IPS-18a (cell line): ENCODE results near the gene TSPAN3.

Experiments
- H3K27ac ChIP-seq: one replicate; pipeline ENCODE4 v1.5.1; 2013; ENCODE audit warnings: low read length
- H3K27me3 ChIP-seq: one replicate; pipeline ENCODE4 v1.6.1; 2013; ENCODE audit warnings: mild to moderate bottlenecking, low read length; ENCODE audit not compliant: control insufficient read depth, insufficient read depth
- H3K36me3 ChIP-seq: one replicate; pipeline ENCODE4 v1.6.1; 2013; ENCODE audit warnings: low read depth, low read length; ENCODE audit not compliant: control insufficient read depth
- H3K4me1 ChIP-seq: one replicate; pipeline ENCODE4 v1.6.1; 2013; ENCODE audit warnings: low read depth, low read length; ENCODE audit not compliant: control insufficient read depth
- H3K4me3 ChIP-seq: one replicate; pipeline ENCODE4 v1.5.1; 2013; ENCODE audit warnings: low read length
- H3K9ac ChIP-seq: one replicate; pipeline ENCODE4 v1.6.1; 2013; ENCODE audit warnings: mild to moderate bottlenecking, low read length, moderate library complexity
- H3K9me3 ChIP-seq: one replicate; pipeline ENCODE4 v1.6.1; 2013; ENCODE audit warnings: low read depth, low read length; ENCODE audit not compliant: control insufficient read depth

The TSPAN3 gene

DNA sequence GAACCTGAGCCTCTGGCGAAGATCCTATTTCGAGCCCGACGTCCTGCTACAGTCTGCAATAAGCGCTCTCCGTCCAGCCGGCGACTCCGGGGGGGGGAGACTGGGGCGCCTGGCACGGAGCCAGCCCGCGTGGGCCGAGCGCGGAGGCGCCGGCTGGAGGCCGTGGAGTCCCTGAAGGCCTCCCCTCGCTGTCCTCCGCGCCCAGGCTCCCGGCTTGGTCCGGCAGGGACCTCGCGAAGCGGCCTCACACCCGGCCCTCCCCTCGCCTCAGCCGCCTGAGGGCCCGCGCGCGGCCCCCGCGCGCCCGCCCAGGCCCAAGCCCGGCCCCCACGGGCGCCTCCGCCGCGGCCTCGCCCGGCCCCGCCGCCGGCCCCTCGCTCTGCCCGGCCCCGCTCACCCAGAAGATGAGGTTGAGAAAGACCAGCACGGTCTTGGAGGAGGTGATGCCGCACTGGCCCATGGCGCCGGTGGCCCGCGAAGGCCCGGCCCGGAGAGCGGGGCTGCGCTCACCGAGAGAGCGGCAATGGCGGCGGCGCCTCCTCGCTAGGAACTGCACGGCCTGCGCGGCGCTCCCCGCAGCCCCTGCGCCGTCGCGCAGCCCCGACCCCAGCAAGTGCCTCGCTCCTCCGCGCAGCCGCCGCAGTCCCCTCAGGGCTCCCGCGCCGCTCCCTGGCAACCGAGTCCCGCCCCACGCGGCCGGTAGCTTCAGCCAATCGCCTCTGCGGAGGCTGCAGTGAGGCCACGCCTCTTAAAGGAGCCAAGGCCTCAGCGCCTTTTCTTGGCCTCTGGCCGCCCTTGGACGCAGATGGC lies at the start of gene TSPAN3:
Gene TSPAN3 (minus strand): TSS at position 615 of the 810 bp plus-strand sequence. CDS start 155 bp downstream, at position 460.
- H3K4me3 ChIP-seq: peak within 1 kb of the TSS; percentile 89
- H3K9ac ChIP-seq: peak within 1 kb of the TSS; percentile 81
- H3K9me3 ChIP-seq: no peaks in the 10 kb centered on the region
- peaks cover 9% of the 10 kb centered on the region for H3K4me1 ChIP-seq
- no peaks in the 10 kb centered on the region for H3K36me3 ChIP-seq
- peaks cover 8% of the 10 kb centered on the region for H3K27me3 ChIP-seq
- no peak within 1 kb of the TSS for H3K27ac ChIP-seq

DNA sequence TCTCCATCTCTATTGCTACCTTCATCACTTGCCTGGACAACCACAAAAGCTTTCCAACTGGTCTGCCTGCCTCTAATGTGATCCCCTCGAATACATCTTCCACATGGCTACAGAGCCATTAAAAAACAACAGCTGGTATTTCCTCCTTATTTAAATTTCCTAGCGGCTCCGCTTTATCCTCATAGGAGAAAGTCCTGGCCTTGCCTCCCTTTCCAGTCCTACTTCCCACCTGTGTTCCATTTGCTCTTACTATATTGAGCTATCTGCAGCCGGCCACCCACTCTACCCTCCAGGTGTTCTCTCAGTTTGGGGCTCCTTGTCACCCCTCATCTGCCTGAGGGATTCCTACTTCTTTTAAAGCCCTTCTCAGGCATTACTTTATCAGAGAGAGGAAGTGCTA lies 49.7 kb upstream of the TSPAN3 start:
- no peak overlapping the region for H3K4me3 ChIP-seq
- no peaks in the 10 kb centered on the region for H3K36me3 ChIP-seq
- H3K27me3 ChIP-seq: no peaks in the 10 kb centered on the region
- no peaks in the 10 kb centered on the region for H3K9me3 ChIP-seq
- H3K27ac ChIP-seq: no peak overlapping the region
- no peak overlapping the region for H3K9ac ChIP-seq
- peaks cover 7% of the 10 kb centered on the region for H3K4me1 ChIP-seq

DNA sequence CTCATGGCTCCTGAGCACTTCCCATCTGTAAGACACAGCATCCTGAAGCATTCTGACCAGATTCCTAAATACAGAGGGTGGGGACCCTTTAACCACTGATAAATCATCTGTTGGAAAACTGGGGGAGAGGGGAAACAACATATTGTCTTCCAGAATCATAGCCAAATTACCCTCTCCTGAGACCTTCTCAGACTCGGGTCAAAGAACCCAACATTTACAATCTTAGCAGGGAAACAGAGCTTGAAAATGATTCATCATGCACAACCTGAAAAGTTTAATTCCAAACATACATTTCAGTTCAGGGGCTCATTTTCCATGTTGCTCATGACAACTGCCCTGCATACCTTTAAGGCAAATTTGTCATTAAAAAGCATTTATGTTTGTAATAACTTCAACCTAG lies 48.5 kb upstream of the TSPAN3 start:
- Histone ChIP-seq H3K27me3 (no peaks in the 10 kb centered on the region), H3K36me3 (no peaks in the 10 kb centered on the region), H3K27ac (no peak overlapping the region), H3K4me1 (peaks cover 7% of the 10 kb centered on the region), H3K4me3 (no peak overlapping the region), H3K9ac (no peak overlapping the region), H3K9me3 (no peaks in the 10 kb centered on the region)

DNA sequence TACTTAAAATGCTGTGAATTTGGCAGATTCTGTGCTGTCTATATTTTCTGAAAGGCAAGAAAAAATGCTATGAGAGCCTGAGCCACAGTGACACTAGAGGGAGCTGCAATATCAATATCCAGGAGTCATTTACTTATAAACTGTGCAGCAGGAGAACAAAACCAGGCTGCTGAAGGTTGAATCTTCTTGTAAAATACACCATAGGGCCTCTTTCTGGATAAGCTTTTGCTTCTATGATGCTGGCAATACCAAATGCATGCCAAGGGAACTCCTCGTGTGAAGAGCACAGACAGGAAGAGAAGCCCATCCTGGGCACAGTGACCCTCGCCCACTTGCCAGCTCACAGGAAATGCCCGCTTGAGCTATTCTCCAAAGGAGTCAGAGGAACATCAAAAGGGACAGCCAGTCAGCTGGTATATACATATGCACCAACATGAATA lies 48.0 kb upstream of the TSPAN3 start:
- Histone ChIP-seq H3K9me3 (no peaks in the 10 kb centered on the region), H3K36me3 (no peaks in the 10 kb centered on the region), H3K4me1 (peaks cover 7% of the 10 kb centered on the region), H3K9ac (no peak overlapping the region), H3K4me3 (no peak overlapping the region), H3K27ac (no peak overlapping the region), H3K27me3 (no peaks in the 10 kb centered on the region)

DNA sequence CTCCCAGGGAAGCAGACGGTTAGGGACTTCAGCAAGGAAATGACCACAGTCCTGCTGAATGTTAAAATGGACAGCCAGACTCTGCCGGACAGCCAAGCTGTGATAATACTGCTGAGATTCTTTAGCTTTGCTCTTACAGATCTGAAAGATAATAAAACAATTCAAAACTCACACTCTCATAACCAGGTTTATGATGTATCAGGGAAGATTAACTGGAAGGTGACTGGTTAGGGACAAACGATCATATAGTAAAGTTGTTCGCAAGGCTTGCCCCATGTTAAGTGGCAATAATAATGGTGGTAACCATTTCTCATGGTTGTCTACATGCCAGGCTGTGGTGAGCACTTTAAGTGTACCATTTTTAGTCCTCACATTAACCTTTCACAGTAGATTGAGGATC lies 44.3 kb upstream of the TSPAN3 start:
- Histone ChIP-seq H3K9me3 (no peaks in the 10 kb centered on the region), H3K36me3 (no peaks in the 10 kb centered on the region), H3K27me3 (no peaks in the 10 kb centered on the region), H3K4me1 (peaks cover 4% of the 10 kb centered on the region), H3K27ac (no peak overlapping the region), H3K4me3 (no peak overlapping the region), H3K9ac (no peak overlapping the region)

DNA sequence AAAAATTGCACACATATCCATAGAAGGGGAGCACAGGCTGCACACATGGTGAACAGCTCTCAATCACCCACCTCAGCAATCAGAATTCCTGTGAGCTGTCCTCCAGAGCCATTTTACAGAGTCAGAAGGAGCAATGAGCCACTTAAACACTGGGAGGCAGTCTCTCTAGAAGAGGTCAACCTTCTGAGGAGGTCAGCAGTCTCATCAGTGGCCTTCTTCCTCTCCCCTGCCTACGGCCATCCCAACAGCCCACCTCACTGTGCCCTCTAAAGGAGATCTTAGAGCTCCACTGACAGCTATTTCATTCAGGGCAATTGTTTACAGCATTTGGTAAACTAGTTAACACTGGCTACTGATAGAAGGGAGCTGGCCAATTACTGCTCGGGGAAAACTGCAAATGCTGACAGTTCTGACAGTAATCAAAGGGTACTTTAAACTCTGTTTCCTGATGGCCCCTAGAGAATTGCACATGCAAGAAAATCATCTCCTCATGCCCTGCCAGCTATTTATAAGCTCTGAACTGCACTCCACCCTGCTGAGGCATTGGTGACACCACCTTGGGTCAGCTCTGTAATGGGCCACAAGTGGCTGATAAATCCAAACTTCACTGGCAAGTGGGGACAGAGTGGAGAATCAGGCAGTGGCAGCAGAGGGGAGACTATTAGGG lies 42.1 kb upstream of the TSPAN3 start:
- H3K27ac ChIP-seq: no peak overlapping the region
- no peak overlapping the region for H3K4me3 ChIP-seq
- H3K4me1 ChIP-seq: no peaks in the 10 kb centered on the region
- H3K9me3 ChIP-seq: no peaks in the 10 kb centered on the region
- H3K36me3 ChIP-seq: no peaks in the 10 kb centered on the region
- H3K27me3 ChIP-seq: no peaks in the 10 kb centered on the region
- no peak overlapping the region for H3K9ac ChIP-seq

DNA sequence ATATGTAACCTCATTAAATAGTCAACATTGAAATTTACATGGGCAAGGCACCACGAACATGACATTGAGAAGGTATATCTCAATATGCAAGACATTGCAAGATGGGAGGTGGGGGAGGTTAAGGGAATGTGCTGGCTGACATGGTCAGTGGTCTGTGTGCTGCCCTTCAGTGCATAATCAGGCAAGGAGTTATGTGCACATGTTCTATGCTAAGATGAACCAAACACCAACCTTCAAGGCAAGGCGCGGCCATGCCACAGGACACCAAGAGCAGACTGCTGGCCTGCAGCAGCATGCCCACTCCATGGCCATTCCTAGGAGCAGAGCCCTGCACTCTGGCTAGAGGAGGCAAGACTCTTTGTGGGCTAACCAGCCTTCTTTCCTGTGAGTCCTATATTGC lies 40.9 kb upstream of the TSPAN3 start:
- Histone ChIP-seq H3K4me1 (no peaks in the 10 kb centered on the region), H3K27ac (no peak overlapping the region), H3K27me3 (no peaks in the 10 kb centered on the region), H3K9ac (no peak overlapping the region), H3K36me3 (no peaks in the 10 kb centered on the region), H3K9me3 (no peaks in the 10 kb centered on the region), H3K4me3 (no peak overlapping the region)

DNA sequence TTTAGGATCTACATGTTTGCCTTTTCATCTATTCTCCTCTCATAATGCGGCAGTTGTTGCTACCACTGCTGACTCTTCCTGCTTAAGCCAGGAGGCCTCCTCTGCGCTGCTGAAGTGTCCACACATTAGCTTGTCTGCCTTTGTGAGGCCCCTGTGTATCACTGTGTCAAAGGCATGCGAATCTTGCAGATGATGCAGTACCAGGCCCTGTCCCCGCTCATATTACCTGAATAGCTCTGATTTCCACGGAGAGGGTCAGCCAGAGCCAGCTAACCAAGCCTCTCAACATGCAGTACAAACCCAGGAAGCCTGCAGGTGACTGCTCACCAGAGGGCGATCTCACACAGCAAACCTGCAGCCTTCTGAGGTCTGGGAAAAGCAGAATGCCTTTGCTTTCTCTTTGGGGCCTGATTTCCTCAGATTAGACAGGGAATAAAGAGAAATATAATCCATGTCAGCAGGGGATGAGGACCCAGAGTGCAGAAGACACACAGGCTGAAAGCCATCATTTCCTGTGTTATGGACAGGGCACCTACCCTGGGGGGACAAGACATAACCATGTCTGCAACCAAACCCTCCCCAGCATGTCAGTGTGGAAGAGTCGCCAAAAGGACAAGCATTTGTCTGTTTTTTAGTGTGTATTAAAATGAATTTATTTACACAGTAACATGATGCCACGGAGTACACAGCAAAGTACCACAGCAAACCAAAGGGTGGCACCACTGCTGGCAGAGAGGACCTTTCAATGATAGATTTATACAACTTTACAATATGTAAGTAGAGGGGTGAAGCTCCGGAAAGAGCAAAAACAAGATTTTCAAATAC lies 36.8 kb upstream of the TSPAN3 start:
- no peak overlapping the region for H3K9ac ChIP-seq
- no peaks in the 10 kb centered on the region for H3K9me3 ChIP-seq
- H3K4me1 ChIP-seq: no peaks in the 10 kb centered on the region
- H3K27me3 ChIP-seq: no peaks in the 10 kb centered on the region
- H3K27ac ChIP-seq: no peak overlapping the region
- H3K4me3 ChIP-seq: no peak overlapping the region
- no peaks in the 10 kb centered on the region for H3K36me3 ChIP-seq

DNA sequence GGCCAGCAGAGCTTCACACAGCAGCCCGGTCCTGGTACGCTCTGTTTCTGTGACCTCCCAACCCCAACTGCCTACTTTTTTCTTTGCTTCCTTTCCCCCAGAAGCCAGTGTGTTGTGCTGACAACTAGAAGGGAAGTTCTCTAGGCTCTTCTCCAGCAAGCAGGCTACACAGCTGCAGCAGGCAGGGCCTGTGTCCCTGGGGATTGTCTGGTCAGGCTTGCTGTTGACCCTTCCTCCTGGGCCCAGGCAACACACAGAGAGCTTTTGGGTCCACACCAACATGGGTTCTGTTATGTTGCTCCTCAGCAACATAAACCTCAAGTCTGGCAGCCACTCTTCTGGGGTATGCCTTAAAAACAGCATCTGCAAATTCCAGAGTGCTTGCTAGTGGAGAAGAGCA lies 36.2 kb upstream of the TSPAN3 start:
- H3K27me3 ChIP-seq: no peaks in the 10 kb centered on the region
- H3K36me3 ChIP-seq: no peaks in the 10 kb centered on the region
- no peaks in the 10 kb centered on the region for H3K9me3 ChIP-seq
- H3K4me3 ChIP-seq: no peak overlapping the region
- H3K27ac ChIP-seq: no peak overlapping the region
- no peaks in the 10 kb centered on the region for H3K4me1 ChIP-seq
- no peak overlapping the region for H3K9ac ChIP-seq

DNA sequence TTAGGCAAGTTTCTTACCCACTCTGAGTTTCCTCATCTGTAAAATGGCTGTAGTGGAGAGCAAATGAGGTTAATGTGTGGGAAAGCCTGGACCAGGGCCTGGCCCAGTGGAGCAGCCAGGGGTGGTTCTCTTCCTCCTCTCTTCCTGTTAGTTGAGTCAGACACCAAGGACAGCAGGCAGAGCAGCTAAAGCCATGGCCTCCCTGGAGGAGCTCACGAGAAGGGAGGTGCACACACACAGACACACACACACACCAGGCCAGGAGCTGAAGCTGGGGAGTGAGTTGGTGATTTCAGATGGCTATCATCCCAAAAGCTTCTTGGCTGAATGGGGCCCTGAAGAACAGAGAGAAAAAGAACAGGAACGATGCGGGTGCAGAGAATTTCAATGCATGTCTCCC lies 33.2 kb upstream of the TSPAN3 start:
- Histone ChIP-seq H3K27me3 (no peaks in the 10 kb centered on the region), H3K9me3 (no peaks in the 10 kb centered on the region), H3K4me1 (no peaks in the 10 kb centered on the region), H3K9ac (no peak overlapping the region), H3K27ac (no peak overlapping the region), H3K4me3 (no peak overlapping the region), H3K36me3 (no peaks in the 10 kb centered on the region)

DNA sequence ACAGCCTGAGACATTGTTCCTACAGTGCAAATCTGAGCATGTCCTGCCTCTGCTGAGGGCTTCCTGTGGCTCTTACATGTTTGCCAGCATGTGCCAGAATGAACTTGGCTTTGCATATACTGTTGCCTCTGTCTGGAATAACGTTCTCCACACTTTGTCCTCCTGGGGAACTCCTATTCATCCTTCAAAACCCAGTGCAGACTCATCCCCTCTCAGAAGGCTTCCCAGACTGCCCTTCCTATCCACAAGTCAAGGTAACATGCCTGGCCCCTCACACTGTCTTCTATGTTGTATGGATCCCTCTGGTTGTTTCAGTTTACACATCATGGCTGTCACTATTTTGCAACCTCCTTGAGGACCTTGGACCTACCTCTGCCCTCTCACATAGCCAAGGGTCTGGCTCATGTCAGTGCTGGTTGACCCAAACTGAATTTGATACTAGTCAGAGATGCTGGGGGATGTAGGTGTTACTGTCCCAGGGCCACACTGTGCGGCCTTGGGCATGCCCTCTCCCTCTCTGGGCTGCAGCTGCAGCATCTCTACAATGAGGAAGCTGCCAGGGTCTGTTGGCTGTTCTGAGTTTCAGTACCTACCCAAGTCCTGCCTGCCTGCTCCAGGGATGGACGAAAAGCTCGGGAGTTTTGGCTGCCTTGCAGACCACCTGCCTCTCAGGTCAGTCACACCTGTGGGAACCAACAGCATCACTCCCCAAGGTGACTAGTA lies 29.0 kb upstream of the TSPAN3 start:
- Histone ChIP-seq H3K9ac (no peak overlapping the region), H3K27ac (no peak overlapping the region), H3K9me3 (no peaks in the 10 kb centered on the region), H3K4me3 (no peak overlapping the region), H3K27me3 (no peaks in the 10 kb centered on the region), H3K36me3 (no peaks in the 10 kb centered on the region), H3K4me1 (no peaks in the 10 kb centered on the region)
